Activated T-cell treated with anti-CD3 and anti-CD28 coated beads, Interleukin-2, amount 50 U/mL, for 24 hours (primary cell): ENCODE data around the gene SARDH.

Experiments
- DNase-seq: peaks from one replicate; pipeline ENCODE4 v3.0.0-alpha.2; 2020
- H3K27ac Mint-ChIP-seq: 2 replicates; pipeline ENCODE4 v1.8.0; 2020; ENCODE audit warnings: mild to moderate bottlenecking, mixed read lengths
- H3K27me3 Mint-ChIP-seq: 2 replicates; pipeline ENCODE4 v1.8.0; 2020; ENCODE audit warnings: mixed read lengths
- H3K36me3 Mint-ChIP-seq: 2 replicates; pipeline ENCODE4 v1.8.0; 2020; ENCODE audit warnings: low read depth, mixed read lengths
- H3K4me1 Mint-ChIP-seq: 2 replicates; pipeline ENCODE4 v1.8.0; 2020; ENCODE audit warnings: low read depth, mixed read lengths
- H3K4me3 Mint-ChIP-seq: 2 replicates; pipeline ENCODE4 v1.8.0; 2020; ENCODE audit warnings: mild to moderate bottlenecking, moderate library complexity, mixed read lengths
- H3K9me3 Mint-ChIP-seq: 2 replicates; pipeline ENCODE4 v1.8.0; 2020; ENCODE audit warnings: mixed read lengths

Gene SARDH

GRCh38 chr9:133726401-133727276 is 11.5 kb downstream of the SARDH start:
- Mint-ChIP-seq H3K4me3 (no peak overlapping the region), H3K27ac (no peak overlapping the region), H3K36me3 (no peaks in the 10 kb centered on the region), H3K9me3 (no peaks in the 10 kb centered on the region), H3K27me3 (no peaks in the 10 kb centered on the region), H3K4me1 (peaks cover 7% of the 10 kb centered on the region)
- peak; percentile 76 for DNase-seq

GRCh38 chr9:133725886-133726285 is 12.3 kb downstream of the SARDH start:
- H3K9me3 Mint-ChIP-seq: no peaks in the 10 kb centered on the region
- no peak overlapping the region for H3K4me3 Mint-ChIP-seq
- H3K4me1 Mint-ChIP-seq: peaks cover 7% of the 10 kb centered on the region

GRCh38 chr9:133718563-133719315 is 19.4 kb downstream of the SARDH start:
- Mint-ChIP-seq H3K27me3 (no peaks in the 10 kb centered on the region), H3K36me3 (no peaks in the 10 kb centered on the region), H3K4me1 (peaks cover 4% of the 10 kb centered on the region), H3K27ac (no peak overlapping the region), H3K9me3 (no peaks in the 10 kb centered on the region), H3K4me3 (no peak overlapping the region)
- DNase-seq: no peak

More at GRCh38 chr9:133725886-133726285, 12.3 kb downstream of the SARDH start:
- Mint-ChIP-seq H3K36me3 (no peaks in the 10 kb centered on the region), H3K27me3 (no peaks in the 10 kb centered on the region), H3K27ac (no peak overlapping the region)
- DNase-seq: peak; percentile 18

GRCh38 chr9:133717113-133718031 is 20.8 kb downstream of the SARDH start:
- no peak overlapping the region for H3K27ac Mint-ChIP-seq
- no peaks in the 10 kb centered on the region for H3K9me3 Mint-ChIP-seq
- H3K27me3 Mint-ChIP-seq: no peaks in the 10 kb centered on the region
- DNase-seq: no peak
- no peaks in the 10 kb centered on the region for H3K36me3 Mint-ChIP-seq
- H3K4me3 Mint-ChIP-seq: no peak overlapping the region
- peaks cover 4% of the 10 kb centered on the region for H3K4me1 Mint-ChIP-seq

GRCh38 chr9:133716564-133717112 is 21.5 kb downstream of the SARDH start:
- DNase-seq: no peak
- no peak overlapping the region for H3K4me3 Mint-ChIP-seq
- H3K27ac Mint-ChIP-seq: no peak overlapping the region
- H3K4me1 Mint-ChIP-seq: peaks cover 4% of the 10 kb centered on the region
- no peaks in the 10 kb centered on the region for H3K9me3 Mint-ChIP-seq
- no peaks in the 10 kb centered on the region for H3K36me3 Mint-ChIP-seq
- no peaks in the 10 kb centered on the region for H3K27me3 Mint-ChIP-seq

GRCh38 chr9:133715866-133716563 is 22.1 kb downstream of the SARDH start:
- no peak overlapping the region for H3K4me3 Mint-ChIP-seq
- no peak overlapping the region for H3K27ac Mint-ChIP-seq
- no peaks in the 10 kb centered on the region for H3K27me3 Mint-ChIP-seq
- DNase-seq: peak; percentile 47
- peaks cover 4% of the 10 kb centered on the region for H3K4me1 Mint-ChIP-seq
- H3K36me3 Mint-ChIP-seq: no peaks in the 10 kb centered on the region
- H3K9me3 Mint-ChIP-seq: no peaks in the 10 kb centered on the region

GRCh38 chr9:133715295-133715865 is 22.8 kb downstream of the SARDH start:
- H3K36me3 Mint-ChIP-seq: no peaks in the 10 kb centered on the region
- no peak overlapping the region for H3K27ac Mint-ChIP-seq
- no peaks in the 10 kb centered on the region for H3K9me3 Mint-ChIP-seq
- peaks cover 6% of the 10 kb centered on the region for H3K4me1 Mint-ChIP-seq
- no peak for DNase-seq
- no peaks in the 10 kb centered on the region for H3K27me3 Mint-ChIP-seq
- H3K4me3 Mint-ChIP-seq: no peak overlapping the region

- Mint-ChIP-seq H3K9me3 (no peaks in the 10 kb centered on the region), H3K4me1 (peaks cover 9% of the 10 kb centered on the region), H3K36me3 (no peaks in the 10 kb centered on the region), H3K27me3 (no peaks in the 10 kb centered on the region), H3K4me3 (no peak overlapping the region), H3K27ac (no peak overlapping the region)
- no peak for DNase-seq
Observed at GRCh38 chr9:133714606-133715294, 23.4 kb downstream of the SARDH start.

GRCh38 chr9:133713960-133714495 is 24.1 kb downstream of the SARDH start:
- Mint-ChIP-seq H3K27me3 (no peaks in the 10 kb centered on the region), H3K4me3 (no peak overlapping the region), H3K9me3 (no peaks in the 10 kb centered on the region), H3K4me1 (peaks cover 17% of the 10 kb centered on the region), H3K36me3 (no peaks in the 10 kb centered on the region), H3K27ac (no peak overlapping the region)
- no peak for DNase-seq

- Mint-ChIP-seq H3K4me1 (peaks cover 21% of the 10 kb centered on the region), H3K27ac (no peak overlapping the region), H3K27me3 (no peaks in the 10 kb centered on the region)
Observed at GRCh38 chr9:133713150-133713959, 24.8 kb downstream of the SARDH start.

GRCh38 chr9:133712221-133713100 is 25.7 kb downstream of the SARDH start:
- Mint-ChIP-seq H3K27ac (no peak overlapping the region), H3K9me3 (no peaks in the 10 kb centered on the region), H3K36me3 (no peaks in the 10 kb centered on the region), H3K27me3 (no peaks in the 10 kb centered on the region), H3K4me3 (no peak overlapping the region), H3K4me1 (peaks cover 22% of the 10 kb centered on the region)
- DNase-seq: no peak

More at GRCh38 chr9:133713150-133713959, 24.8 kb downstream of the SARDH start:
- Mint-ChIP-seq H3K4me3 (no peak overlapping the region), H3K9me3 (no peaks in the 10 kb centered on the region), H3K36me3 (no peaks in the 10 kb centered on the region)
- no peak for DNase-seq
